B cell (primary cell): ENCODE results near the gene C10orf90. TPM values are rescaled to one million over a fixed set of nuclear protein-coding genes. Genes with fewer than 3 reads are reported as not detected.

Experiments
- ATAC-seq: fragments of 200-7000 bp; cut with Tn5 transposase; one replicate; pipeline ENCODE4 v1.10.0; 2021; ENCODE audit warnings: low read depth, mild to moderate bottlenecking, moderate number of reproducible peaks, moderate library complexity
- CTCF ChIA-PET: fragments of 350-600 bp; sonication (Branson Sonifier 250); formaldehyde crosslinking; loops from one replicate; lab custom pipeline; 2021; ENCODE audit warnings: antibody characterized with exemption, inconsistent platforms; lab: Charles Lee
- POLR2A ChIA-PET: fragments of 350-600 bp; sonication (Branson Sonifier 250); formaldehyde crosslinking; loops from one replicate; lab custom pipeline; 2021; ENCODE audit warnings: antibody characterized with exemption; lab: Charles Lee
- DNase-seq: peaks from one replicate; pipeline ENCODE4 v3.0.0; 2013
- H2AFZ ChIP-seq: 2 replicates; pipeline ENCODE4 v1.6.1; 2012; ENCODE audit warnings: mild to moderate bottlenecking, low read depth, low read length; ENCODE audit not compliant: insufficient read depth, poor library complexity, severe bottlenecking
- H3K27ac ChIP-seq, 2 donors: 1 replicate in 1 of 2; 2 replicates in 1 of 2; pipeline ENCODE4 v1.5.1; 2012 to 2013; ENCODE audit warnings: low read length in 2 of 2, mild to moderate bottlenecking in 2 of 2, moderate library complexity in 1 of 2
- H3K27me3 ChIP-seq, 4 experiments: fragments of 200-600 bp in 1 of 4; sonication (generic) in 1 of 4; replicated peaks in 1 of 4; 1 replicate in 2 of 4; 2 replicates in 2 of 4; pipeline versions ENCODE4 v1.6.1 to v1.7.0; 2013 to 2016; ENCODE audit warnings: low read length in 3 of 4, mild to moderate bottlenecking in 2 of 4, mixed read lengths in 1 of 4, moderate library complexity in 1 of 4; ENCODE audit not compliant: insufficient read depth in 4 of 4, control insufficient read depth in 3 of 4; ENCODE audit errors: control extremely low read depth in 1 of 4
- H3K36me3 ChIP-seq, 2 experiments: replicated peaks in 1 of 2; 1 replicate in 1 of 2; 2 replicates in 1 of 2; pipeline versions ENCODE4 v1.6.1 to v1.7.1; 2013; ENCODE audit warnings: low read length in 1 of 2; ENCODE audit not compliant: insufficient read depth in 2 of 2, control insufficient read depth in 1 of 2; ENCODE audit errors: control extremely low read depth in 1 of 2, extremely low read depth in 1 of 2
- H3K4me1 ChIP-seq, 2 donors: fragments of 200-600 bp in 1 of 2; sonication (generic) in 1 of 2; 1 replicate in 1 of 2; 2 replicates in 1 of 2; pipeline versions ENCODE4 v1.5.1 to v1.6.1; 2013 to 2017; ENCODE audit warnings: low read length in 2 of 2; ENCODE audit not compliant: control insufficient read depth in 2 of 2, insufficient read depth in 2 of 2
- H3K4me2 ChIP-seq: replicated peaks from 2 replicates; pipeline ENCODE3; 2012; ENCODE audit warnings: mild to moderate bottlenecking, low read depth, low read length; ENCODE audit not compliant: poor library complexity, severe bottlenecking
- H3K4me3 ChIP-seq, 5 experiments: fragments of 200-600 bp in 1 of 5; sonication (generic) in 1 of 5; 1 replicate in 3 of 5; 2 replicates in 2 of 5; pipeline versions ENCODE4 v1.5.1 to v1.7.0; 2011 to 2016; ENCODE audit warnings: low read length in 4 of 5, mild to moderate bottlenecking in 4 of 5, low read depth in 2 of 5, control low read depth in 1 of 5, moderate library complexity in 1 of 5; ENCODE audit not compliant: insufficient read depth in 1 of 5; ENCODE audit errors: control extremely low read depth in 1 of 5, extremely low read depth in 1 of 5
- H3K79me2 ChIP-seq: fragments of 200-600 bp; sonication (generic); one replicate; pipeline ENCODE4 v1.6.0; 2016; ENCODE audit warnings: low read length; ENCODE audit not compliant: control insufficient read depth, insufficient read depth
- H3K9ac ChIP-seq: fragments of 200-600 bp; sonication (generic); 2 replicates; pipeline ENCODE4 v1.6.1; 2017; ENCODE audit warnings: mild to moderate bottlenecking, low read length, moderate library complexity
- H3K9me3 ChIP-seq, 3 donors: one replicate each; pipeline versions ENCODE4 v1.6.1 to v1.7.1; 2013; ENCODE audit warnings: low read length in 2 of 3; ENCODE audit not compliant: control insufficient read depth in 2 of 3, insufficient read depth in 1 of 3; ENCODE audit errors: control extremely low read depth in 1 of 3
- H4K20me1 ChIP-seq: 2 replicates; pipeline ENCODE4 v1.6.0; 2012; ENCODE audit warnings: mild to moderate bottlenecking, low read length; ENCODE audit not compliant: insufficient read depth, control insufficient read depth, poor library complexity, severe bottlenecking
- H3K27ac Mint-ChIP-seq: one replicate; pipeline ENCODE4 v1.8.0; 2021; ENCODE audit warnings: mixed read lengths
- H3K27me3 Mint-ChIP-seq: one replicate; pipeline ENCODE4 v1.8.0; 2021; ENCODE audit warnings: mixed read lengths
- H3K4me1 Mint-ChIP-seq: one replicate; pipeline ENCODE4 v1.8.0; 2021; ENCODE audit warnings: mixed read lengths
- H3K4me3 Mint-ChIP-seq: one replicate; pipeline ENCODE4 v1.8.0; 2021; ENCODE audit warnings: mixed read lengths
- H3K9me3 Mint-ChIP-seq: one replicate; pipeline ENCODE4 v1.8.0; 2022; ENCODE audit warnings: mixed read lengths; ENCODE audit not compliant: insufficient read depth
- EZH2 ChIP-seq: IDR thresholded peaks from 2 replicates; pipeline ENCODE4 v1.6.1; 2012; ENCODE audit warnings: borderline replicate concordance, low read depth, mild to moderate bottlenecking, moderate library complexity, low read length; ENCODE audit not compliant: insufficient read depth, poor library complexity, severe bottlenecking
- whole genome bisulfite sequencing: methylation state at CpG from one replicate; pipeline ENCODE4 v1.1.5; 2013; ENCODE audit warnings: missing lambda C conversion rate; ENCODE audit not compliant: insufficient coverage; 5-methylcytosine and 5-hydroxymethylcytosine counted together
- intact Hi-C: fragments of 100-400 bp; cut with micrococcal nuclease; formaldehyde crosslinking; loops from one replicate; pipeline ENCODE4 v1.10.0; 2022
- polyA plus RNA-seq: library from polyadenylated mRNA; depleted of rRNA; stranded (reverse); fragments of >200 nt; gene quantifications from 2 replicates; pipeline ENCODE4 v1.2.3, GENCODE V29; 2012
- total RNA-seq, 2 donors: library from RNA; stranded (reverse); fragments of 120-200 nt in 1 of 2; gene quantifications; 1 replicate in 1 of 2; 2 replicates in 1 of 2; pipeline versions ENCODE4 v1.2.3 to v1.2.4, GENCODE V29; 2013 to 2022
- TF ChIP-seq, protein P1 (sequence below): fragments of 200-600 bp; IDR thresholded peaks from one replicate; pipeline ENCODE4 v1.8.0; 2022; ENCODE audit warnings: antibody characterized with exemption, mild to moderate bottlenecking

The C10orf90 gene
- total and polyA plus RNA-seq, 2 donors (not counting 1 experiment from before 2014, with no cell fraction given): not detected

DNA sequence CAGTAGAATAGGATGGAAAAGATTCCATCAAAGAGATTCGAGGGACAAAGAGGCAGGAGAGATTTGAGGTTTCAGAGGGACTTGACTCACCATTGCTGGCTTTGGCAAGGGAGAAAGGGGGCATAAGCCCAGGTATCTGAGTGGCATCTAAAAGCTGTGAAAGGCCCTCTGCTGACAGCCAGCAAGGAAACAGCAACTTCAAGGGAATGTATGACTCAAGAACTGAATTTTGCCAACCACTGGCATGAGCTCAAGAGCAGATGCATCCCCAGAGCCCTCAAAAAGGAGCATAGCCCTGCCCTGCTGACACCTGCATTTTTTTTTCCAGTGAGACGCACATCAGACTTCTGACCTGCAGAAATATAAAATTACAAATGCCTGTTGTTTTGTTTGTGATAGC is 262.7 kb downstream of the C10orf90 start:
- Histone ChIP-seq H3K36me3 (no peaks in the 10 kb centered on the region), H3K4me2 (no peak overlapping the region), H3K9ac (no peak overlapping the region), H3K9me3 (peaks cover 0 to 5% (median 0%) of the 10 kb centered on the region in 3 donors), H3K4me3 (no peak overlapping the region), H4K20me1 (no peaks in the 10 kb centered on the region), H3K27ac (no peak overlapping the region), H3K4me1 (no peaks in the 10 kb centered on the region), H3K79me2 (no peaks in the 10 kb centered on the region), H2AFZ (no peak overlapping the region), H3K27me3 (no peaks in the 10 kb centered on the region)
- H3K9me3 Mint-ChIP-seq: no peaks in the 10 kb centered on the region
- no peak overlapping the region for H3K27ac Mint-ChIP-seq
- H3K27me3 Mint-ChIP-seq: peaks cover 3% of the 10 kb centered on the region
- DNase-seq (no peak), ATAC-seq (no peak)
- WGBS: 57% methylated on average over 1 of the region's 2 CpGs
- no peak overlapping the region for H3K4me3 Mint-ChIP-seq
- intact Hi-C loops: no loop called here
- TF ChIP-seq, protein P1, sequence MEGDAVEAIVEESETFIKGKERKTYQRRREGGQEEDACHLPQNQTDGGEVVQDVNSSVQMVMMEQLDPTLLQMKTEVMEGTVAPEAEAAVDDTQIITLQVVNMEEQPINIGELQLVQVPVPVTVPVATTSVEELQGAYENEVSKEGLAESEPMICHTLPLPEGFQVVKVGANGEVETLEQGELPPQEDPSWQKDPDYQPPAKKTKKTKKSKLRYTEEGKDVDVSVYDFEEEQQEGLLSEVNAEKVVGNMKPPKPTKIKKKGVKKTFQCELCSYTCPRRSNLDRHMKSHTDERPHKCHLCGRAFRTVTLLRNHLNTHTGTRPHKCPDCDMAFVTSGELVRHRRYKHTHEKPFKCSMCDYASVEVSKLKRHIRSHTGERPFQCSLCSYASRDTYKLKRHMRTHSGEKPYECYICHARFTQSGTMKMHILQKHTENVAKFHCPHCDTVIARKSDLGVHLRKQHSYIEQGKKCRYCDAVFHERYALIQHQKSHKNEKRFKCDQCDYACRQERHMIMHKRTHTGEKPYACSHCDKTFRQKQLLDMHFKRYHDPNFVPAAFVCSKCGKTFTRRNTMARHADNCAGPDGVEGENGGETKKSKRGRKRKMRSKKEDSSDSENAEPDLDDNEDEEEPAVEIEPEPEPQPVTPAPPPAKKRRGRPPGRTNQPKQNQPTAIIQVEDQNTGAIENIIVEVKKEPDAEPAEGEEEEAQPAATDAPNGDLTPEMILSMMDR: no peak
- TF ChIP-seq EZH2: no peak
- ChIA-PET CTCF (no interaction called here), POLR2A (no interaction called here)
- no peaks in the 10 kb centered on the region for H3K4me1 Mint-ChIP-seq

DNA sequence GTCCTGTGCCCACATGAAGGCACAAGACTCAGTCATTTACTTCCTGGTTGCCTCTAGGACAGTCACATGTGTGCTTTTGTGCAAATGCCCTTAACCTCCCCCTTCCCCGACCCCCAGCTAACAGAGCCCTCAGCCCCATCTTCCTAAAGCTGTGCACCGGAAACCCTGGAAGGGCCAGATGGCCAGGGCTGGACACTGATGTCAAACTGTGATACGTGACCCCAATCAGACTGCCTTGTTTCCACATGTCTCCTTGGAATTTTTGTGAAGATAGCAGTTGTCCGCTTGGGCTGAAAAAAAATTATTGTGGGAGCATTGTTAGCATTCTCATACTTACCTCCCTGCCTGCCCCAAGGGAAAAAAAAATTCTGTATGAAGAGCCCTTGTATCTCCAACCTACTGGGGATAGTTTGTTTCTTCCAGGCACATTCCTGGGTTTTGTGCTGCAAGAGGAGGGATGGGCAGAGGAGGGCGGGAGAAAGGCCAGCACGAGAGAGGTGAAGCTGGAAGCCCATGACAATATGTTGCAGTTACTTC is 265.2 kb downstream of the C10orf90 start:
- no peak for ATAC-seq
- 86% methylated on average over 4 of the region's 6 CpGs for WGBS
- intact Hi-C loops: no loop called here
- Mint-ChIP-seq H3K27ac (no peak overlapping the region), H3K4me1 (no peaks in the 10 kb centered on the region), H3K27me3 (peaks cover 3% of the 10 kb centered on the region), H3K9me3 (no peaks in the 10 kb centered on the region), H3K4me3 (no peak overlapping the region)
- H3K79me2 ChIP-seq: no peaks in the 10 kb centered on the region
- H3K36me3 ChIP-seq: no peaks in the 10 kb centered on the region
- H3K9ac ChIP-seq: no peak overlapping the region
- H2AFZ ChIP-seq: no peak overlapping the region
- no peaks in the 10 kb centered on the region for H3K4me1 ChIP-seq
- DNase-seq: no peak
- peaks cover 0 to 5% (median 0%) of the 10 kb centered on the region in 3 donors for H3K9me3 ChIP-seq
- POLR2A ChIA-PET: no interaction called here
- no peak overlapping the region for H3K4me3 ChIP-seq
- TF ChIP-seq, protein P1: no peak
- no peak for TF ChIP-seq EZH2
- H3K4me2 ChIP-seq: no peak overlapping the region
- CTCF ChIA-PET: no interaction called here
- H3K27ac ChIP-seq: no peak overlapping the region
- no peaks in the 10 kb centered on the region for H3K27me3 ChIP-seq
- no peaks in the 10 kb centered on the region for H4K20me1 ChIP-seq
